Stimulated activated CD4-positive, alpha-beta T cell treated with anti-CD3 and anti-CD28 coated beads, Interleukin-15, amount 100 ng/mL, for 48 hours (primary cell): ENCODE results near the gene STMN3.
"Not testable (repeated sequence)": the region's sequence is repeated elsewhere in the genome, so short reads cannot be mapped to it uniquely, and the experiment has no call there.

Source experiments
- DNase-seq, 2 donors: peaks; one replicate each; pipeline ENCODE4 v3.0.0-alpha.2; 2020; ENCODE audit warnings: low read depth in 2 of 2

The STMN3 gene

DNA sequence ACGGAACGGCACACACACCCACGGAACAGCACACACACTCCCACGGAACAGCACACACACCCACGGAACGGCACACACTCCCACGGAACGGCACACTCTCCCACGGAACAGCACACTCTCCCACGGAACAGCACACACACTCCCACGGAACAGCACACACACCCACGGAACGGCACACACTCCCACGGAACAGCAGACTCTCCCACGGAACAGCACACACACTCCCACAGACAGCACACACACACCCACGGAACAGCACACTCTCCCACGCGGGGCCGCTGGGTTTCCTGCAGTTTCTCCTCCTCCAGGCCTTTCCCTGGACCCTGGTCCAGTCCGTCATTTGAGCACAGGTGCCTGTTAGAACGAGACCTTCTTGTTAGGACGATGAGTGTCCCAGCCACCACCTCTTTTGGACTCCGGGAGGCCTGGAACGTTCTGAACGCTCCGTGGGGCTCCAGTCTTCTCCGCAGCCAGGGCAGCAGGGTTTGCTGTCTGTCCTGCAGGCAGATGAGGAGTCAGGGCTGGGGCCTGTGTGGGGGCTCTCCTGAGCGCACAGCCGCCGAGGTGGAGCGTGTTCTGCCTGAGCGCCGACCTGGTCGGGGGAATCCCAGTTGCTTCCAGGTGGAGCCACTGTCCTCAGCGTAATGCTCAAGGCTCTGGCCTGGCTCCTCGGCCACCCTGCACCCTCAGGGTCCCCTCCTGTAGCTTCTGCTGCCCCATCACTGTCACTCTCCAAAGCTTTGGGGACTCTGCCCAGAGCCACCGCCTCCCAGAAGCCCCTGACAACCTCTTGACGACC lies 25.6 kb upstream of the STMN3 start:
- DNase-seq = no peak

DNA sequence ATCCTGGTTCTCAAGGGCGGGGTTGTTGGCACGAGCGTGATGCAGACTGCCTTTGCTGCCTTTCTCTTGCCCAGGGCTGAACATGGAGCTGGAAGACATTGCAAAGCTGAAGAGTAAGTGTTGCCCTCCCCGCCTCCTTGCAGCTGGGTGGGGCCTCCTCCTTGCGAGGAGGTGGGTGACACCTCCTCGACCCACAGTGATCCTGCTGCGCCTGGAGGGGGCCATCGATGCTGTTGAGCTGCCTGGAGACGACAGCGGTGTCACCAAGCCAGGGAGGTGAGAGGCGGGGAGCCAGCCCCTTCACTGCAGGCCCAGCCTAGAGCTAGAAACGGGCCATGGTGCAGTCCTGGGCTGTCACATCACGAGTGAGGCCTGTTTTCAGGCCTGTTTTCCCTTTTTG lies 24.8 kb upstream of the STMN3 start:
- no peak for DNase-seq

DNA sequence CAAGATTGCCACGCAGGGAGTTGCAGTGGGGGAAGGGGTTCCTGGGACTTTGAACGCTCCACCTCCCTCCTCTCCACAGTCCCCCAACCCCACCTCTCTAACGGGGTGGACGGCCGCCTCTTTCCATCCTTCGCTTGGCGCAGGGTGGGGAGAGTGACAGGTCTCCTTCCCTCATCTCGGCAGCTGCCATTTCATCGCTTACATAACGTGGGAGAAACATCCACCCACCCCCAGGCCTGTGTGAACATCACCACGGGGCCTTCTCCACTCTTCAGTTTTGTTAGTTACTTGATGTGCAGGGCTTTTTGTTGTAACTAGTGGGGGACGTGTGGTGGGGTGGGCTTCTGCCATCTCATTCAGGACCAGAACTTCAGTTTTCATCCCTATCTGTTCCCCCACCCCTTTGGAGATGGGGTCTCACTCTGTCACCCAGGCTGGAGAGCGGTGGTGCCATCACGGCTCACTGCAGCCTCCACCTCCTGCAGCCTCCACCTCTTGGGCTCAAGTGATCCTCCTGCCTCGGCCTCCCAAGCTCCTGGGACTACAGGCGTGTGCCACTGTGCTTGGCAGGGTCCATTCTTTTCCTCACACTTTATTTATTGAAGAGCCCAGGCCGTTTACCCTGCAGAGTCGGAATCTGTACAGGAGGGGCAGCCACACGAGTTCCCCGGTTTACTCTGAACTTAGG lies 22.6 kb upstream of the STMN3 start:
- no peak for DNase-seq

DNA sequence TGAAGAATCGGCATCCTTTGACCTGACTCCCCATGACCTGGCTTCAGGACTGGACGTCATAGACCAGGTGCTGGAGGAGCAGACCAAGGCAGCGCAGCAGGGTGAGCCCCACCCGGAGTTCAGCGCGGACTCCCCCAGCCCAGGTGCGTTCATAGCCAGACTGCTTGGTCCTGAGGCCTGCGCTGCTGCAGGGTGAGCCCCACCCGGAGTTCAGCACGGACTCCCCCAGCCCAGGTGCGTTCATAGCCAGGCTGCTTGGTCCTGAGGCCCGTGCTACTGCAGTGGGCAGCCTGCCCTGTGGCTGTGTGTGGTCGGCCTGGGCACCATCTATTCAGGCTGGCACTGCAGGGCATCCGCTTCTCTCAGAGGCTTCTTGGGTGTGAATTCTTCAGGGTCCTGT lies 20.7 kb upstream of the STMN3 start:
- DNase-seq = no peak

DNA sequence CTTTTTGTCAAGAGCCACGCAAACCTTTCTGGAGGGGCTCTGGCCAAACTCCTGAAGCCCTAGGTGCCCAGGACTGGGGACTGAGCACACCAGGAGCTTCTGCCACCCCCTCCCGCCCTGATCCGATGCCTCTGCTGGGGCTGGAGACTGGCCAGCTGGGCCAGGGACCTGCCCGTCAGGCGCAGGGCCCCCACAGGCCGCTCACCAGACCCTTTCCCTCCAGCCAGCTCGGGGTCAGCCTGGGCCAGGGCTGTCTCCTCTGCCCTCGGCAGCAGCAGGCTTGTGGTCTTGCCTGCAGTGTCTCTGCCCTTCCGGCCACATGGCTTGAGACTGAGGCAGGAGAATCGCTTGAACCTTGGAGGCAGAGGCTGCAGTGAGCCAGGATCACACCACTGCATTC lies 19.4 kb upstream of the STMN3 start:
- DNase-seq = no peak

DNA sequence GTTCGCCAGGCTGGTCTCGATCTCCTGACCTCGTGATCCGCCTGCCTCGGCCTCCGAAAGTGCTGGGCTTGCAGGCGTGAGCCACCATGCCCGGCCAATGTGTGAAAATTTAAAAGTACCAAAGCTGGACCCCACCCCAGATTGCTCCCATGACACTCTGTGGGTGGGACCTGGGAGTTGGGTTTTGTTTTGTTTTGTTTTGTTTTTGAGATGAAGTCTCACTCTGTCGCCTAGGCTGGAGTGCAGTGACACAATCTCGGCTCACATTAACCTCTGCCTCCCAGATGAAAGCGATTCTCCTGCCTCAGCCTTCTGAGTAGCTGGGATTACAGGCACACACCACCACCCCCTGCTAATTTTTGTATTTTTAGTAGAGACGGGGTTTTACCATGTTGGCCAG lies 18.5 kb upstream of the STMN3 start:
- not testable (repeated sequence) for DNase-seq

DNA sequence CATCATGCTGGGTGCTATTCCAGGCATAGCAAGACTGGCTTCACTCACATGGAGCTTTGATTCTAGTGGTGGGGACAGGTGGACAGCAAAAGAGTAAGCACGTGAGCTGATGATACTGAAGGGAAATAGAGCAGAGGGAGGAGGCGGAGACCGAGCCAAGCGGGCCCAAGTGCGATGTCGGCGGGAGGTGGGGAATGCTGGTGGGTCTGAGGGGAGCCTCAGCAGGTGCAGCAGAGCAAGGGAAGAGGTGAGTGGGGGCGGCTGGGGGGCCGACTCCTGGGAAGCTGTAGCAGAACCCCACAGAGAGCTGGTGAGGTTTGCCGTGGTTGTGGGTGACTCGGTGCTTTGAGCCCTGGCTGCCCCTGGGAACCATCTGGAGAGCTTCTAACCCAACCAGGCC lies 15.1 kb upstream of the STMN3 start:
- DNase-seq = no peak

DNA sequence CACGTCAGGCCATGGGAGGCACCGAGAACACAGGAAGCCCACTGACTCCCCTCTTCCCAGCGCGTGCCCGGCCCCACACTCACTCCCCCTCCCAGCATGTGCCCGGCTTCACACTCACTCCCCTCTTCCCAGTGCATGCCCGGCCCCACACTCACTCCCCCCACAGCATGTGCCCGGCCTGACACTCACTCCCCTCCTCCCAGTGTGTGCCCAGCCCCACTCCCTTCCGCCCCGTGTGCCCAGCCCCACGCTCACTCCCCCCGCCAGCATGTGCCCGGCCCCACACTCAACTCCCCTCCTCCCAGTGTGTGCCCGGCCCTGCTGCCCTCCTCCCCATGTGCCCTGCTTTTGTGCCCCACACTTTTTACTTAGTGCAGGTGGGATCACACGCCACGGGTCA lies 14.6 kb upstream of the STMN3 start:
- no peak for DNase-seq

DNA sequence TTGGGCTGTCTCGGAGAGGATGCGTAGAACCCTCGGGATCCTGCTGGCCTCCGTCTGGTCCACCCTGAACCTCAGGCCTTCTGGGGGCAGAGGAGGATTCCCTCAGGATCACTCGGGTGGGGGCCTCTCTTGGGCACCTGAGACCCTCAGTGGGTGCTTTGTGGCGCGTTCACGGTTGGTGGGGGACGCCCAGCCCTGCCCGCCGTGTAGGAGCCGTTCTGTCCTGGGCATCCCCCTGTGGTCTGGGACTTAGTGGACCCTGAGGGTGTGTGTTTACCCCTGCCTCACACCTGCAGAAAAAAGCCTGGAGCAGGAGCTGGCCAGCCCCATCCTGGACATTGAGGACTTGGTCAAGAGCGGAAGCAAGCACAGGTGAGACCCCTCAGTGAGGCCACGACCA lies 12.5 kb upstream of the STMN3 start:
- no peak for DNase-seq

DNA sequence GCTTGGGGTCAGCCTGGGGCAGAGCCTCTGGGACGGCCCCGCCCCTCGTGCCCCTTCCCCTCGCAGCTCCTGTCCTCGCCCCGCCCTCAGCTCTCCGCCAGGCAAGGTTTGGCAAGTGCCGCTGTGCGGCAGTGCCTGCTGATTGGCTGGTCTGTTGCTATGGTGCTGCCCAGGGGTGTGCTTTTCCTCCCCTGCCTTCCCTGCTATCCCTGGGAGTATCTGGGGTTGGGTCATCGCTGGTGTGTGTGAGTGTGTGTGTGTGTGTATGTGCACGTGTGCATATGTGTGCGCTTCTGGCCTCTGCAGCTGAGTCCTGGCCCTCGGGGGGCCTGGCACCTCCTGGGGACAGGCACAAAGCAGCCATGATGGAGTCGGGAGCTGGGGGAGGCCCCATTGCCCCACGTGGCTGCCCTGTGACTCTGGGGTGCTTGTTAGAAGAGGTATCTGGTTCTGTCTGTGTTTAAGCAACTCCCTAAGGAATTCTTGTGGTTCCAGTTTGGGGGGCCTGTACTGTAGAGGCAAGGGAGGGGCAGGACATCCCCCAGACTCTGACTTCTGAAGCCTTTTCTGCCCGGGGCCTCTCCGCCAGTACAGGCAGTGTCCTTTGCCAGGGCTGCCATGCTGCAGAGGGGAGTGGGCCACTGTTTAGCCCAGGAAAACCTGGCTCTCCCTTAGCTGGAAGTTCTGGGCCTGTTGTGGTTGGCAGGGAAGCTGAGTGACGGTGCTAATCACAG lies 11.8 kb upstream of the STMN3 start:
- DNase-seq = no peak

DNA sequence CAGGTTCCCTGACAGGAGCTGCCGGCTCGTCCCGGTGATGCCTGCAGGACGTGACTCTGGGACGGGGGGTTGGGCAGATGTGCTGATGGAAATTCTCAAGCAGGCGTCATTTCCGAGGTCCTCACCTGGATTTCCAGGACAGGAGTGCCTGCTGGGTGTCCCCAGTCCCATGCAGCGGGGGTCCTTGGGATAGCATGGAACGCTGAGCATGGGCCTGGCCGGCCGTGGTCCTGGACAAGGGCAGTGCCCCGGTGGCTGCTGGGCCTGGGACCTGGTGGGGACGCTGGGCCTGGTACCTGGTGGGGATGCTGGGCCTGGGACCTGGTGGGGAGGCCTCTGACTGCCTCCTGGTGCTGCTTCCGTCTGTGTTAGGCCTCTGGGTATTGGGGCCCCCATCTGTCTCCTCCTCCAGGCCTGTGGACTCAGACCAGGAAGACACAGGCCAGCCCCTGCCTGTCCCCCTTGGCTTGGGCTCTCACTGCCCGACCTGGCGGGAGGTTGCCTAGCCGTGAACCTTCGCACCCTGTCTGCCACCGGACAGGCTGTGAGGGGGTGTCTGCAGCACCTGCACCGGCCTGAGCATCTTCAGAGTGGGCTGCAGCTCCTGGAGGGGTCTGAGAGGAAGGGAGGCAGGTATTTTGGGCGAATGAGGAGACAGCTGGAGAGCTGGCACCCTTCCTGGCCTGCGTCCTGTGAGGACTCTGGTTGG lies 11.1 kb upstream of the STMN3 start:
- no peak for DNase-seq

DNA sequence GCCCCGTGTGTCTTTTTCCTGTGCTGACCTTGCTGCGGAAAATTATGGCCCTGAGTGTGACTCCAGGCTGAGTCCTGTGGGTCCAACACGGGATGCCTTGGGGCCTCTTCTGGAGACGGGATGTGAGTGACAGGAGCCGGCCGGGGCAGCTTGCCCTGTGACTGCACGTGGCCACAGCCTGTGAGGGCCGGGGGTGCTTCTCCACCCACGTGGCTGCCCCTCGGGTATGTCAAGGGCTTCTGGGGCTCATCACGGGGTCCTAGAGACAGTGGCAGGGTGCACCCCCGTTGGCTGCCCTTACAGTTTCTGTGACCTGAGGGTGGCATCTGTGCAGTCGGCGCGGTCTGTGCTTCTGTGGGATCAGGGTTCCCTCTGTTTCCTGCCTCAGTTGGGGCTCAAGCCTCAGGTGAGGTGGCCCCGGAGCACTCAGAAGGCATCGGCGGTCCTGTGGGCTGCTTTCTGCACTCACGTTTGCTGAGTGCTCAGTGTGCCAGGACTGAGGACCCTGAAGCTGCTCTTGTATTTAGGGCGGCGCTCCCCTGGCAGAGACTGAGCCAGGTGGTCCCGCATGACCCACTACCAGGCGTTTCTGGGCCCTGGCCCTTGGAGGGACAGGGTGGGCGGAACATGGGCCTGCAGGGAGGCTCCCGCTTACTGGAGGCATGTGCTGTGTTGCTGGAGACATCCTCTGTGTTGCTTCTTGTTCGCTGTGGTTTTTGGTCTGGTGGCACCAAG lies 10.3 kb upstream of the STMN3 start:
- DNase-seq = no peak

DNA sequence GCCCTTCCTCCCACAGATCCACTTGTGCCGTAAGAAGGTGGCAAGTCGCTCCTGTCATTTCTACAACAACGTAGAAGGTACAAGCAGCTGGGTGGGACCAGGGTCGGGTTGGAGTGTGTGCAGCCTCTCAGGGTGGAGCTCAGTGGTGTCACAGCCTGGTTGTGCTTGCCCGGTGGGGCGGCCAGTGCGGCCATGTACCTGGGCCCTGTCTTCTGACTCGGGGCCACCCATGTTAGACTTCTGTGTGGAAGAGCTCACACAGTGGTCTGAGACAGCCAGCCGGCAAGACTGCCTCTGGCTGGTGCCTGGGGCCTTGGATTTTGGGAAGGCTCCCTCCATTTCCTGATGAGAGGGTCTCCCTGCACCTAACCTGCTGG lies 9.6 kb upstream of the STMN3 start:
- no peak for DNase-seq

DNA sequence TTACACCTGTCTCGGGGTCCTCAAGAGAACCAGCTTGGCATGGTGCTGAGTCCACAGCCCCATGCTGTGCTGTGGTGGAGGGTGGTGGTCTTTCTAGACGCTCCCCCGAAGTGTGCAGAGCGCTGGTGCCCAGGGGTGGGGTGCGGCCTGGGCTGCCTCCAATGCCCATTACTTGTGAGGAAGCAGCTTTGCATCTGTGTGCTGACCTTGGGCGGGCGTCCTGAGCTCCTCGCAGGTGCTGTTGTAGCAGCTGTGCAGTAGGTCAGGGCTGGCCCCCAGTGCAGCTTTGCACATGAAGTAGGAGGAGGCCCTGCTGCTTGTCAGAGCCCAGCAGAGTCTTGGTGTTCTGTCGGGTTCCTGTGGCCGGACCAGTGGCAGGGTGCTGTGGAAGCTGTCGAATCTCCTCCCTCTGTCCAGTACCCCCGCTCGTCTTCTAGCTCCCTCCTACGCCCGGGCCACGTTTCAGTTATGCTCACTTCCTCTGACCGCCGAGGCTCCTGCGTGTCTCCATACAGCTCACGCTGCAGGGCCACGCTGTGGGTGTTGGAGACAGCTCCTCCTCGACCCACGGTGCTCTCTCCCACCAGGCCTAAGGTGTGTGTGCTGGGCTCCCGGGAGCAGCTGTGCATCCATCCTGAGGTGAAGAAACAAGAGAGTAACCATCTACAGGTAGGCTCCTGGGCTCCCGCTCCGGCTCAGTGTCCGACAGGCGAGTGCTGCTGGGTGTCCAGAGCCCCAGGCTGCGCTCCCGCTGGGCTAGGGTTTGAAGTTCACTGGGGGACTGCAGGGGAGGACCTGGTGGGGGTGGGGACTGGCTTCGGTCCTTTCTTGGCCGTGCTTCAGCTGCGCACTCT lies 9.0 kb upstream of the STMN3 start:
- DNase-seq = no peak

DNA sequence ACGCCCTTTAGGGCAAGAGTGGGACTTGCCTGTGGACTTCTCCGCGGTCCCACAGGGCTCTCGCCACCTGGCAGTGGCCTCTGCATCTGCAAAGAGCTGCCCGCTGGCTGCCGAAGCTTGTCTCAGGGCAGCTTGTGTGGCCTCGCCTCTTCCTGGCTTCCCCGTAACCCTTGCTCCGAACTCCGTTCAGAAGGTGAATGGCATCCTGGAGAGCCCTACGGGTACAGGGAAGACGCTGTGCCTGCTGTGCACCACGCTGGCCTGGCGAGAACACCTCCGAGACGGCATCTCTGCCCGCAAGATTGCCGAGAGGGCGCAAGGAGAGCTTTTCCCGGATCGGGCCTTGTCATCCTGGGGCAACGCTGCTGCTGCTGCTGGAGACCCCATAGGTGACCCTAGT lies 7.9 kb upstream of the STMN3 start:
- no peak for DNase-seq

DNA sequence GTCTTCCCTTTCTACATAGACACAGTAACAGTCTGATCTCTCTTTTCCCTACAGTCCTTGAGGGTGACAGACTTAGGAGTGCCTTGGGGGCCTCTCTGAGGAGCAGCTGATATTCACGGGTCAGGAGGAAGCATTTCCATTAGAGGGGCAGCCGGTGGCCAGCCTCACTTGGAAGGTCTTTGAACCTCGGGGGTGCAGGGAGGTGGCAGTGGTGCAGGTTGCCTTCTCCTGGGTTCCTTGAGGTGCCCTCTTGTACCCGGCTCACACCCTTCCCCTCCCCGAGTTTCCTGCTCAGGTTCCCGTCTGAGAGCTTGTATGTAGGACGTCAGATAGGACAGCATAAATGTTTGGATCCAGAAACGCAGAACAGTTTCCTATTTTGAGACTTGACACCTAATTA lies 7.4 kb upstream of the STMN3 start:
- DNase-seq = no peak

DNA sequence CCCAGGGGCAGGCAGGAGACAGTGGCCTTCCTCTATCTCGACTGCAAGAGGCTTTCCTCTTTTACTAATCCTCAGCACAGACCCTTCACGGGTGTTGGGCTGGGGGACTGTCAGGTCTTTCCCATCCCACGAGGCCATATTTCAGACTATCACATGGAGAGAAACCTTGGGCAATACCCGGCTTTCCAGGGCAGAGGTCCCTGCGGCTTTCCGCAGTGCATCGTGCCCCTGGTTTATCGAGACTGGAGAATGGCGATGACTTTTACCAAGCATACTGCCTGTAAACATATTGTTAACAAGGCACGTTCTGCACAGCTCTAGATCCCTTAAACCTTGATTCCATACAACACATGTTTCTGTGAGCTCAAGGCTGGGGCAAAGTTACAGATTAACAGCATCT lies 7.0 kb upstream of the STMN3 start:
- DNase-seq = not testable (repeated sequence)

DNA sequence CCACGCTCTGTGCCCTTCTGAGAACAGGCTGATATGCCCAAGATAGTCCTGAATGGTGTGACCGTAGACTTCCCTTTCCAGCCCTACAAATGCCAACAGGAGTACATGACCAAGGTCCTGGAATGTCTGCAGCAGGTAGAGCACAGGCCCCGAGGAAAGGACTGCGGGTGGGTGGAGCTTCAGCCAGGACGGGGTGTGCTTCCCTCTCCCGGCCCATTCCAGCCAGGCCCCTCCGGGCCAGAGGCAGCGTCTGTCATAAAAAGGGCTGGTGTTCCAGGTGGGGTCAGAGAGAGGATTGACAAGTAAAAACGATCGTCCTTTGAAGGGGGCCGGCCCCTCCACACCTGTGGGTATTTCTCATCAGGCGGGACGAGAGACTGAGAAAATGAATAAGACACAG lies 6.1 kb upstream of the STMN3 start:
- no peak for DNase-seq

DNA sequence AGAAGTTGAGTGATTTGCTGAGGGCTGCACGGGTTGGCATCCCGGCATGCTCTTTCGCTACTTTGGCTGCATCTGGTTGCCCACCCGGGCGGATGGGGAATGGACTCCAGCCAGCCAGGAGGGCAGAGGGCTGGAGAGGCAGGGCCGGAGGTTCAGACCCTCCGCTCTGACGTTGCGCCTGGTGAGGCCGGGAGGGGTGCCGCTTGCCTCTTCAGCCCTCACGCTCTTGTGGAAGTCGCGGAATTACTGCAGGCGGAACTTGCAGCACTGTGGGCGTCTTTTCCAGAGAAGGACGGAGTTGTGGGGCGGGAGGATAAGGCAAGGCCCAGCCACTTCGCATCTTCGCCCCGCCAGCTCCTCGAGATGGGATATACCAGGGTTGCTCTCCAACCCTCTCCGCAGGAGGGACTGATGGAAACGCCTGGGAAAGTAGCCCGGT lies 5.5 kb upstream of the STMN3 start:
- no peak for DNase-seq

DNA sequence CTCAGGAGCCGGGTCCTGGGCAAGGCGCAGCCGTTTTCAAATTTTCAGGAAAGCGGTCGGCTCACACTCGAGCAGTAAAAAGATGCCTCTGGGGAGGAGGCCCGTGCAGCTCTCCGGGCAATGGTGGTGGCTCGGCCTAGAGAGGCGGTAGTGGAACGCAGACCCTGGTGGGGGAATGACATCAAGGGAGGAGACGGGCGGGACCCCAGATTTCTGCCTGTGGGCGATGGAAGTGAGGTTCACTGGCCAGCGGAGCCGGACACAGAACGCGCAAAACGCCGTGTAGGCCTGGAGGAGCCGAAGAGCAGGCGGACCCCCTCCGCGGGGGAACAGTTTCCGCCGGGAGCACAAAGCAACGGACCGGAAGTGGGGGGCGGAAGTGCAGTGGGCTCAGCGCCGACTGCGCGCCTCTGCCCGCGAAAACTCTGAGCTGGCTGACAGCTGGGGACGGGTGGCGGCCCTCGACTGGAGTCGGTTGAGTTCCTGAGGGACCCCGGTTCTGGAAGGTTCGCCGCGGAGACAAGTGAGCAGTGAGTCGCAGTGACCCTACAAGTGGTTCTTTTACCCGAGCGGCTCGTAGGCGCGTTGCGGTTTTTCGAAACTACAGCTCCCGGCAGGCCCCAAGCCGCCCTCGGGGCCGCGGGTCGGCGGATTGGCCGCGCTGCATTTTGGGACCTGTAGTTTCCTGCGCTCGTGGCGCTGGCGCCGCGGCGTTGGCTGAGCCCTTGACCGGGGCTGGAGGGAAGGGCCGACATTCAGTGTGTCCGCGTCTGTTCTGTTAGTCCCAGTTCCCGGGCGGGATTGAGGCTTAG lies 4.9 kb upstream of the STMN3 start, which contains the start of gene RTEL1:
Gene RTEL1, plus strand, starts transcription at position 376 of the 812 bp plus-strand sequence. CDS start 1,091 bp downstream, outside the sequence.
- peak; percentile 77 to 83 for DNase-seq
